ENCODE measurements around the gene CALCOCO1.

DNA sequence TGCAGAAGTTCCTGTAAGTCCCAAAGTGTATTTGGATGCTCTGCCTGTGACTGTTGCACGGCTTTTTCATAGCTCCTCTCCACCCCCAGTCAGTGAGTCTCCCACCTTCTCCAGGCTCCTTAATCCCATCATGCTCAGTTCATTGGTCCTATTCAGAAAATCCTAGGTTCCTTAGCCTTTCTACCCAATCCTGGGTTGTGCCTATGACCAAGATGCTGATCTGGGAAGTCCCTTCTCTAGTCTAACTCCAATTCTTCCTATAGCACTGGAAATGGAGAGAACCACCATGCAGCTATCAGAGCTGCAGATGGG, 16.8 kb upstream of the CALCOCO1 start:
- no peak for TF ChIP-seq POLR2A (IDR thresholded peaks at IDR 0.05; ENCODE audit: low read length)
- TF ChIP-seq GATA1 (IDR thresholded peaks at IDR 0.05; ENCODE audit: low read depth, low read length), result no peak
